Keratinocyte (primary cell): Measurements from ENCODE around the gene PHLDA3. TPM values are rescaled to one million over a fixed set of nuclear protein-coding genes. Genes with fewer than 3 reads are reported as not detected.

Experiments used
- DNase-seq: peaks from one replicate; pipeline ENCODE4 v3.0.0-alpha.2; 2011; ENCODE audit warnings: low read depth, missing footprints, low spot score
- FAIRE-seq: peaks from 2 replicates; lab custom pipeline; 2011; peaks lifted over from hg19 to GRCh38; lab: Jason Lieb, UNC
- H2AFZ ChIP-seq: 2 replicates; pipeline ENCODE4 v1.6.0; 2012; ENCODE audit warnings: low read length, control low read depth, inconsistent platforms; ENCODE audit not compliant: control insufficient read depth
- H3K27ac ChIP-seq: 2 replicates; pipeline ENCODE4 v1.5.1; 2011; ENCODE audit warnings: low read length; ENCODE audit not compliant: control insufficient read depth, insufficient read depth
- H3K27me3 ChIP-seq: 3 replicates; pipeline ENCODE4 v1.6.0; 2011; ENCODE audit warnings: low read length; ENCODE audit not compliant: control insufficient read depth, insufficient read depth; ENCODE audit errors: extremely low read depth
- H3K36me3 ChIP-seq, 2 experiments: 2 replicates in 1 of 2; 3 replicates in 1 of 2; pipeline ENCODE4 v1.5.1; 2011; ENCODE audit warnings: low read length in 2 of 2, mild to moderate bottlenecking in 1 of 2; ENCODE audit not compliant: control insufficient read depth in 2 of 2, insufficient read depth in 2 of 2; ENCODE audit errors: extremely low read depth in 1 of 2
- H3K4me1 ChIP-seq: 3 replicates; pipeline ENCODE4 v1.5.1; 2011; ENCODE audit warnings: low read length; ENCODE audit not compliant: control insufficient read depth, insufficient read depth; ENCODE audit errors: extremely low read depth
- H3K4me2 ChIP-seq: 3 replicates; pipeline ENCODE4 v1.6.0; 2011; ENCODE audit warnings: low read depth, low read length; ENCODE audit not compliant: control insufficient read depth, insufficient read depth; ENCODE audit errors: extremely low read depth
- H3K4me3 ChIP-seq, 3 experiments: fragments of 200-600 bp in 1 of 3; sonication (generic) in 1 of 3; 2 replicates in 2 of 3; 3 replicates in 1 of 3; pipeline ENCODE4 v1.5.1; 2011 to 2016; ENCODE audit warnings: low read length in 3 of 3, mild to moderate bottlenecking in 3 of 3, control low read depth in 2 of 3, inconsistent platforms in 1 of 3, low read depth in 1 of 3, mixed read lengths in 1 of 3, mixed run types in 1 of 3, moderate library complexity in 1 of 3; ENCODE audit not compliant: control insufficient read depth in 2 of 3, insufficient read depth in 2 of 3; ENCODE audit errors: extremely low read depth in 1 of 3
- H3K79me2 ChIP-seq: 2 replicates; pipeline ENCODE4 v1.6.0; 2012; ENCODE audit warnings: low read length; ENCODE audit not compliant: control insufficient read depth, insufficient read depth
- H3K9ac ChIP-seq: 3 replicates; pipeline ENCODE4 v1.6.0; 2011; ENCODE audit warnings: low read length; ENCODE audit not compliant: control insufficient read depth, insufficient read depth; ENCODE audit errors: extremely low read depth
- H3K9me1 ChIP-seq: 3 replicates; pipeline ENCODE4 v1.6.0; 2011; ENCODE audit warnings: low read length; ENCODE audit not compliant: control insufficient read depth, insufficient read depth; ENCODE audit errors: extremely low read depth
- H3K9me3 ChIP-seq: 2 replicates; pipeline ENCODE4 v1.5.1; 2012; ENCODE audit warnings: low read depth, low read length; ENCODE audit not compliant: control insufficient read depth
- H4K20me1 ChIP-seq: 3 replicates; pipeline ENCODE4 v1.6.0; 2011; ENCODE audit warnings: low read length; ENCODE audit not compliant: control insufficient read depth, insufficient read depth; ENCODE audit errors: extremely low read depth
- CTCF ChIP-seq, 3 experiments: IDR thresholded peaks in 1 of 3; conservative IDR thresholded peaks in 1 of 3; optimal IDR thresholded peaks in 1 of 3; 2 replicates in 2 of 3; 3 replicates in 1 of 3; pipeline versions ENCODE3 to v1.5.1; 2011; ENCODE audit warnings: low read length in 3 of 3, mild to moderate bottlenecking in 3 of 3, moderate library complexity in 2 of 3, control low read depth in 1 of 3, inconsistent platforms in 1 of 3; ENCODE audit not compliant: insufficient read depth in 2 of 3; ENCODE audit errors: extremely low read depth in 1 of 3
- EZH2 ChIP-seq: IDR thresholded peaks from one replicate; pipeline ENCODE4 v1.6.1; 2012; ENCODE audit warnings: inconsistent platforms, mild to moderate bottlenecking, low read length, moderate library complexity
- dilution Hi-C: fragments of 300-500 bp; cut with MboI; formaldehyde crosslinking; loops from one replicate; pipeline ENCODE4 v1.7.0; 2020; ENCODE audit warnings: low sequenced_read_pairs; ENCODE audit not compliant: extremely low pct_ligation_motif_present
- polyA plus RNA-seq, 5 experiments: library from polyadenylated mRNA; depleted of rRNA in 3 of 5; stranded (reverse) in 3 of 5; stranded (forward) in 1 of 5; unstranded in 1 of 5; fragments of >200 nt; gene quantifications; 1 replicate in 1 of 5; 2 replicates in 3 of 5; 3 replicates in 1 of 5; pipeline versions ENCODE4 v1.2.1 to v1.2.3, GENCODE V29; 2011 to 2012; ENCODE audit warnings: missing spikeins in 2 of 5, low read depth in 1 of 5, low replicate concordance in 1 of 5

Gene PHLDA3
- polyA plus RNA-seq, 1 donor (not counting 4 experiments of a cell fraction or from before 2014, with no cell fraction given), result 48.2 TPM

GRCh38 chr1:201450721-201451291 lies 18.2 kb downstream of the PHLDA3 start:
- Histone ChIP-seq H3K27me3 (no peaks in the 10 kb centered on the region), H2AFZ (no peak overlapping the region), H3K4me1 (peaks cover 24% of the 10 kb centered on the region), H4K20me1 (no peaks in the 10 kb centered on the region), H3K36me3 (no peaks in the 10 kb centered on the region), H3K9me3 (no peaks in the 10 kb centered on the region), H3K9me1 (no peaks in the 10 kb centered on the region), H3K79me2 (no peaks in the 10 kb centered on the region), H3K4me3 (no peak overlapping the region), H3K27ac (no peak overlapping the region), H3K4me2 (no peak overlapping the region), H3K9ac (no peak overlapping the region)
- dilution Hi-C loops, result no loop called here
- no peak for DNase-seq
- TF ChIP-seq CTCF (optimal IDR thresholded peaks at IDR 0.05 in 1 of 3, IDR thresholded peaks at IDR 0.05 in 1 of 3, conservative IDR thresholded peaks at IDR 0.05 in 1 of 3; ENCODE audit: extremely low read depth in 1 of 3, insufficient read depth in 2 of 3, low read length in 3 of 3), result no peak
- TF ChIP-seq EZH2, result no peak
- no peak for FAIRE-seq

- Histone ChIP-seq H3K4me2 (no peak overlapping the region), H4K20me1 (no peaks in the 10 kb centered on the region), H3K9me3 (no peaks in the 10 kb centered on the region), H3K9ac (no peak overlapping the region), H3K27ac (no peak overlapping the region), H3K36me3 (no peaks in the 10 kb centered on the region), H3K4me1 (peaks cover 14% of the 10 kb centered on the region), H3K79me2 (no peaks in the 10 kb centered on the region), H2AFZ (no peak overlapping the region), H3K27me3 (no peaks in the 10 kb centered on the region), H3K4me3 (no peak overlapping the region), H3K9me1 (no peaks in the 10 kb centered on the region)
- dilution Hi-C loops, result no loop called here
- no peak for DNase-seq
- no peak for TF ChIP-seq EZH2
- no peak for TF ChIP-seq CTCF (optimal IDR thresholded peaks at IDR 0.05 in 1 of 3, IDR thresholded peaks at IDR 0.05 in 1 of 3, conservative IDR thresholded peaks at IDR 0.05 in 1 of 3; ENCODE audit: extremely low read depth in 1 of 3, insufficient read depth in 2 of 3, low read length in 3 of 3)
- no peak for FAIRE-seq
These were observed 20.0 kb downstream of the PHLDA3 start for GRCh38 chr1:201448990-201449389.
